H9 (cell line): ENCODE data around the gene FNIP2. TPM values are rescaled to one million over a fixed set of nuclear protein-coding genes. Genes with fewer than 3 reads are reported as not detected.

Experiments used
- DNase-seq: peaks from one replicate; pipeline ENCODE4 v3.0.0-alpha.2; 2017
- H2AFZ ChIP-seq: one replicate; pipeline ENCODE4 v1.6.1; 2013; ENCODE audit warnings: mild to moderate bottlenecking, low read length, control low read depth, moderate library complexity
- H2AK5ac ChIP-seq: 2 replicates; pipeline ENCODE4 v1.6.1; 2013; ENCODE audit warnings: low read length, control low read depth, mixed read lengths; ENCODE audit not compliant: insufficient read length
- H2BK120ac ChIP-seq: one replicate; pipeline ENCODE4 v1.6.1; 2013; ENCODE audit warnings: low read depth, mild to moderate bottlenecking, low read length, control low read depth, inconsistent platforms; ENCODE audit not compliant: poor library complexity, severe bottlenecking
- H2BK12ac ChIP-seq: 2 replicates; pipeline ENCODE4 v1.6.1; 2013; ENCODE audit warnings: low read length, control low read depth, mixed read lengths, low read depth; ENCODE audit not compliant: insufficient read length
- H2BK15ac ChIP-seq: 2 replicates; pipeline ENCODE4 v1.6.1; 2013; ENCODE audit warnings: low read depth, low read length, control low read depth
- H2BK20ac ChIP-seq: one replicate; pipeline ENCODE4 v1.6.1; 2013; ENCODE audit warnings: low read depth, mild to moderate bottlenecking, low read length, control low read depth, inconsistent platforms; ENCODE audit not compliant: poor library complexity, severe bottlenecking
- H2BK5ac ChIP-seq: 2 replicates; pipeline ENCODE4 v1.6.1; 2013; ENCODE audit warnings: low read length, control low read depth, mixed read lengths; ENCODE audit not compliant: insufficient read length
- H3K14ac ChIP-seq: 2 replicates; pipeline ENCODE4 v1.6.1; 2013; ENCODE audit warnings: low read length, control low read depth; ENCODE audit not compliant: insufficient read depth
- H3K18ac ChIP-seq: 2 replicates; pipeline ENCODE4 v1.6.1; 2013; ENCODE audit warnings: low read depth, mild to moderate bottlenecking, mixed read lengths, low read length, control low read depth; ENCODE audit not compliant: insufficient read length
- H3K23ac ChIP-seq: 2 replicates; pipeline ENCODE4 v1.6.1; 2013; ENCODE audit warnings: low read length, control low read depth, mixed read lengths, low read depth; ENCODE audit not compliant: insufficient read length
- H3K23me2 ChIP-seq: 2 replicates; pipeline ENCODE4 v1.6.1; 2013; ENCODE audit warnings: low read depth, mild to moderate bottlenecking, mixed read lengths, low read length, control low read depth; ENCODE audit not compliant: insufficient read length, poor library complexity, severe bottlenecking
- H3K27ac ChIP-seq: 2 replicates; pipeline ENCODE4 v1.5.1; 2013; ENCODE audit warnings: low read length, control low read depth, mixed read lengths, low read depth; ENCODE audit not compliant: insufficient read length
- H3K27me3 ChIP-seq: 2 replicates; pipeline ENCODE4 v1.6.1; 2013; ENCODE audit warnings: low read length, control low read depth, inconsistent platforms; ENCODE audit not compliant: insufficient read depth
- H3K4ac ChIP-seq: 2 replicates; pipeline ENCODE4 v1.6.1; 2013; ENCODE audit warnings: low read depth, mild to moderate bottlenecking, control low read depth, inconsistent platforms, low read length, moderate library complexity
- H3K4me1 ChIP-seq: 2 replicates; pipeline ENCODE4 v1.6.1; 2013; ENCODE audit warnings: low read length, control low read depth, inconsistent platforms; ENCODE audit not compliant: insufficient read depth
- H3K4me2 ChIP-seq: 2 replicates; pipeline ENCODE4 v1.6.1; 2013; ENCODE audit warnings: low read length, control low read depth, mixed read lengths; ENCODE audit not compliant: insufficient read length, insufficient read depth
- H3K56ac ChIP-seq: 2 replicates; pipeline ENCODE4 v1.6.1; 2013; ENCODE audit warnings: low read depth, mild to moderate bottlenecking, mixed read lengths, low read length, control low read depth; ENCODE audit not compliant: insufficient read length
- H3K79me1 ChIP-seq: 2 replicates; pipeline ENCODE4 v1.6.1; 2013; ENCODE audit warnings: low read depth, mild to moderate bottlenecking, moderate library complexity, low read length, control low read depth, inconsistent platforms; ENCODE audit not compliant: insufficient read depth, poor library complexity, severe bottlenecking
- H3K79me2 ChIP-seq: 2 replicates; pipeline ENCODE4 v1.6.1; 2013; ENCODE audit warnings: low read length, control low read depth, inconsistent platforms; ENCODE audit not compliant: insufficient read depth
- H3K9ac ChIP-seq: 2 replicates; pipeline ENCODE4 v1.6.1; 2013; ENCODE audit warnings: low read length, control low read depth, mixed read lengths; ENCODE audit not compliant: insufficient read length; ENCODE audit errors: extremely low read depth
- H3K9me3 ChIP-seq: one replicate; pipeline ENCODE4 v1.6.1; 2013; ENCODE audit warnings: low read depth, low read length, inconsistent platforms; ENCODE audit not compliant: control insufficient read depth
- H3T11ph ChIP-seq: one replicate; pipeline ENCODE4 v1.6.1; 2013; ENCODE audit warnings: mild to moderate bottlenecking, low read length, control low read depth, inconsistent platforms
- H4K20me1 ChIP-seq: one replicate; pipeline ENCODE4 v1.6.1; 2013; ENCODE audit not compliant: control insufficient read depth, insufficient read length, insufficient read depth
- H4K5ac ChIP-seq: 2 replicates; pipeline ENCODE4 v1.6.1; 2013; ENCODE audit warnings: low read depth, mild to moderate bottlenecking, mixed read lengths, low read length, control low read depth; ENCODE audit not compliant: insufficient read length
- H4K8ac ChIP-seq: replicated peaks from 2 replicates; pipeline ENCODE4 v1.6.1; 2013; ENCODE audit warnings: low read length, control low read depth, mixed read lengths, low read depth; ENCODE audit not compliant: insufficient read length
- H4K91ac ChIP-seq: 2 replicates; pipeline ENCODE4 v1.6.1; 2013; ENCODE audit warnings: low read depth, mild to moderate bottlenecking, moderate library complexity, mixed read lengths, low read length, control low read depth; ENCODE audit not compliant: insufficient read length
- H3K27ac Mint-ChIP-seq, 3 experiments: 2 replicates in 2 of 3; 3 replicates in 1 of 3; pipeline ENCODE4 v1.8.0; 2020 to 2021; ENCODE audit warnings: mixed read lengths in 3 of 3, mild to moderate bottlenecking in 1 of 3, moderate library complexity in 1 of 3
- H3K27me3 Mint-ChIP-seq: 2 replicates; pipeline ENCODE4 v1.8.0; 2021; ENCODE audit warnings: low read depth, mild to moderate bottlenecking, moderate library complexity, mixed read lengths
- H3K36me3 Mint-ChIP-seq, 3 experiments: 2 replicates in 2 of 3; 3 replicates in 1 of 3; pipeline ENCODE4 v1.8.0; 2020 to 2021; ENCODE audit warnings: low read depth in 3 of 3, mixed read lengths in 3 of 3; ENCODE audit not compliant: insufficient read depth in 1 of 3
- H3K4me1 Mint-ChIP-seq, 2 experiments: 2 replicates each; pipeline ENCODE4 v1.8.0; 2020; ENCODE audit warnings: mixed read lengths in 2 of 2
- H3K4me3 Mint-ChIP-seq, 2 experiments: 2 replicates in 1 of 2; 3 replicates in 1 of 2; pipeline ENCODE4 v1.8.0; 2020 to 2021; ENCODE audit warnings: mild to moderate bottlenecking in 2 of 2, mixed read lengths in 2 of 2, moderate library complexity in 1 of 2
- H3K9me3 Mint-ChIP-seq, 2 experiments: 2 replicates in 1 of 2; 3 replicates in 1 of 2; pipeline ENCODE4 v1.8.0; 2020; ENCODE audit warnings: mild to moderate bottlenecking in 2 of 2, mixed read lengths in 2 of 2, moderate library complexity in 1 of 2
- WGBS: extraction: QIAGEN DNeasy Blood & Tissue Kit; methylation state at CpG from one replicate; pipeline ENCODE4 v1.1.7; 2013; ENCODE audit warnings: missing lambda C conversion rate, low lambda C conversion rate, mixed read lengths; ENCODE audit not compliant: insufficient read length; ENCODE audit errors: extremely low coverage; 5-methylcytosine and 5-hydroxymethylcytosine counted together
- total RNA-seq: library from RNA; stranded (reverse); gene quantifications from 2 replicates; pipeline ENCODE4 v1.2.1, GENCODE V29; 2021
- TF ChIP-seq, protein P1 (sequence below): fragments of 200-600 bp; sonication (generic); conservative IDR thresholded peaks from 3 replicates; pipeline ENCODE4 v1.8.0; 2021; ENCODE audit warnings: antibody characterized with exemption, mild to moderate bottlenecking

Gene FNIP2
- total RNA-seq, 1 experiment from 2014 or later: 9.6 TPM

DNA sequence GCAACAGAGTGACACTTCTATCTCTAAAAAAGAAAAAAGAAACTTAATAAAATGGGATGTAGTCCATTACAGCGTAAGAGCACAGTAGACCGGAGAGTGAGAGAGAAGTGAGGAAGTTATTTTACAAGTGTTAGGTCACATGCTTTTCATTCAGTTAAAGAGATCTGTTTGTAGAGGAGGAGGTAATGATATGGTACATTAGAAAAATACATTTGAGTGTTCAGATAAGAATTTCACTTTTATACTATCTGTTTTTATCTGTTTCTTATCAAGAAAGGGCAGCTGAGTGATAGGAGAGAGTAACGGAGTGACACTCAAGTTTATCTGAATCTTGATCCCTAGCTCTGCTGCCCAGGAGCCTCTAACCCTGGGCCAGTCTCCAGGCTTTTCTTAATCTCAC, 38.9 kb downstream of the FNIP2 start:
- H2AFZ ChIP-seq: no peak overlapping the region
- H2BK5ac ChIP-seq: no peak overlapping the region
- WGBS: no CpG with 5 or more reads among the region's 3 CpGs
- no peak overlapping the region for H4K91ac ChIP-seq
- H3K79me1 ChIP-seq: no peaks in the 10 kb centered on the region
- no peaks in the 10 kb centered on the region for H3K27me3 Mint-ChIP-seq
- H3K56ac ChIP-seq: no peak overlapping the region
- H3K79me2 ChIP-seq: 0 out of 2 replicates have a peak, but pooled peaks cover 2% of the 10 kb centered on the region
- no peak overlapping the region for H3K27ac ChIP-seq
- no peaks in the 10 kb centered on the region for H3K9me3 Mint-ChIP-seq
- H3K14ac ChIP-seq: no peak overlapping the region
- H3K4me1 Mint-ChIP-seq: peaks cover 17% of the 10 kb centered on the region in 2 experiments
- H3K36me3 Mint-ChIP-seq: no peaks in the 10 kb centered on the region
- H3K4ac ChIP-seq: no peak overlapping the region
- no peak overlapping the region for H3K9ac ChIP-seq
- H3K4me2 ChIP-seq: no peak overlapping the region
- no peak overlapping the region for H2BK120ac ChIP-seq
- H2BK20ac ChIP-seq: no peak overlapping the region
- H2AK5ac ChIP-seq: no peak overlapping the region
- TF ChIP-seq, protein P1, sequence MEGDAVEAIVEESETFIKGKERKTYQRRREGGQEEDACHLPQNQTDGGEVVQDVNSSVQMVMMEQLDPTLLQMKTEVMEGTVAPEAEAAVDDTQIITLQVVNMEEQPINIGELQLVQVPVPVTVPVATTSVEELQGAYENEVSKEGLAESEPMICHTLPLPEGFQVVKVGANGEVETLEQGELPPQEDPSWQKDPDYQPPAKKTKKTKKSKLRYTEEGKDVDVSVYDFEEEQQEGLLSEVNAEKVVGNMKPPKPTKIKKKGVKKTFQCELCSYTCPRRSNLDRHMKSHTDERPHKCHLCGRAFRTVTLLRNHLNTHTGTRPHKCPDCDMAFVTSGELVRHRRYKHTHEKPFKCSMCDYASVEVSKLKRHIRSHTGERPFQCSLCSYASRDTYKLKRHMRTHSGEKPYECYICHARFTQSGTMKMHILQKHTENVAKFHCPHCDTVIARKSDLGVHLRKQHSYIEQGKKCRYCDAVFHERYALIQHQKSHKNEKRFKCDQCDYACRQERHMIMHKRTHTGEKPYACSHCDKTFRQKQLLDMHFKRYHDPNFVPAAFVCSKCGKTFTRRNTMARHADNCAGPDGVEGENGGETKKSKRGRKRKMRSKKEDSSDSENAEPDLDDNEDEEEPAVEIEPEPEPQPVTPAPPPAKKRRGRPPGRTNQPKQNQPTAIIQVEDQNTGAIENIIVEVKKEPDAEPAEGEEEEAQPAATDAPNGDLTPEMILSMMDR: no peak
- no peak overlapping the region for H3K23ac ChIP-seq
- H3K23me2 ChIP-seq: no peaks in the 10 kb centered on the region
- no peaks in the 10 kb centered on the region for H4K20me1 ChIP-seq
- peaks cover 4% of the 10 kb centered on the region; the same call in 1 of the 2 replicates for H3K4me1 ChIP-seq
- H3K4me3 Mint-ChIP-seq: no peak overlapping the region
- no peak overlapping the region for H4K5ac ChIP-seq
- H3K9me3 ChIP-seq: no peaks in the 10 kb centered on the region
- no peak overlapping the region for H3K18ac ChIP-seq
- no peak overlapping the region; a peak in 1 of 7 replicates for H3K27ac Mint-ChIP-seq
- no peaks in the 10 kb centered on the region; the same call in 1 of the 2 replicates for H3K27me3 ChIP-seq
- H2BK12ac ChIP-seq: no peak overlapping the region
- H2BK15ac ChIP-seq: no peak overlapping the region
- H3T11ph ChIP-seq: no peak overlapping the region
- no peak for DNase-seq
- H4K8ac ChIP-seq: no peak overlapping the region
